Keratinocyte (primary cell): ENCODE measurements around the gene ACTR2. TPM values are rescaled to one million over a fixed set of nuclear protein-coding genes. Genes with fewer than 3 reads are reported as not detected.

Experiments used
- DNase-seq: peaks from one replicate; pipeline ENCODE4 v3.0.0-alpha.2; 2011; ENCODE audit warnings: low read depth, missing footprints, low spot score
- FAIRE-seq: peaks from 2 replicates; lab custom pipeline; 2011; peaks lifted over from hg19 to GRCh38; lab: Jason Lieb, UNC
- H2AFZ ChIP-seq: 2 replicates; pipeline ENCODE4 v1.6.0; 2012; ENCODE audit warnings: low read length, control low read depth, inconsistent platforms; ENCODE audit not compliant: control insufficient read depth
- H3K27ac ChIP-seq: 2 replicates; pipeline ENCODE4 v1.5.1; 2011; ENCODE audit warnings: low read length; ENCODE audit not compliant: control insufficient read depth, insufficient read depth
- H3K27me3 ChIP-seq: 3 replicates; pipeline ENCODE4 v1.6.0; 2011; ENCODE audit warnings: low read length; ENCODE audit not compliant: control insufficient read depth, insufficient read depth; ENCODE audit errors: extremely low read depth
- H3K36me3 ChIP-seq, 2 experiments: 2 replicates in 1 of 2; 3 replicates in 1 of 2; pipeline ENCODE4 v1.5.1; 2011; ENCODE audit warnings: low read length in 2 of 2, mild to moderate bottlenecking in 1 of 2; ENCODE audit not compliant: control insufficient read depth in 2 of 2, insufficient read depth in 2 of 2; ENCODE audit errors: extremely low read depth in 1 of 2
- H3K4me1 ChIP-seq: 3 replicates; pipeline ENCODE4 v1.5.1; 2011; ENCODE audit warnings: low read length; ENCODE audit not compliant: control insufficient read depth, insufficient read depth; ENCODE audit errors: extremely low read depth
- H3K4me2 ChIP-seq: 3 replicates; pipeline ENCODE4 v1.6.0; 2011; ENCODE audit warnings: low read depth, low read length; ENCODE audit not compliant: control insufficient read depth, insufficient read depth; ENCODE audit errors: extremely low read depth
- H3K4me3 ChIP-seq, 3 experiments: fragments of 200-600 bp in 1 of 3; sonication (generic) in 1 of 3; 2 replicates in 2 of 3; 3 replicates in 1 of 3; pipeline ENCODE4 v1.5.1; 2011 to 2016; ENCODE audit warnings: low read length in 3 of 3, mild to moderate bottlenecking in 3 of 3, control low read depth in 2 of 3, inconsistent platforms in 1 of 3, low read depth in 1 of 3, mixed read lengths in 1 of 3, mixed run types in 1 of 3, moderate library complexity in 1 of 3; ENCODE audit not compliant: control insufficient read depth in 2 of 3, insufficient read depth in 2 of 3; ENCODE audit errors: extremely low read depth in 1 of 3
- H3K79me2 ChIP-seq: 2 replicates; pipeline ENCODE4 v1.6.0; 2012; ENCODE audit warnings: low read length; ENCODE audit not compliant: control insufficient read depth, insufficient read depth
- H3K9ac ChIP-seq: 3 replicates; pipeline ENCODE4 v1.6.0; 2011; ENCODE audit warnings: low read length; ENCODE audit not compliant: control insufficient read depth, insufficient read depth; ENCODE audit errors: extremely low read depth
- H3K9me1 ChIP-seq: 3 replicates; pipeline ENCODE4 v1.6.0; 2011; ENCODE audit warnings: low read length; ENCODE audit not compliant: control insufficient read depth, insufficient read depth; ENCODE audit errors: extremely low read depth
- H3K9me3 ChIP-seq: 2 replicates; pipeline ENCODE4 v1.5.1; 2012; ENCODE audit warnings: low read depth, low read length; ENCODE audit not compliant: control insufficient read depth
- H4K20me1 ChIP-seq: 3 replicates; pipeline ENCODE4 v1.6.0; 2011; ENCODE audit warnings: low read length; ENCODE audit not compliant: control insufficient read depth, insufficient read depth; ENCODE audit errors: extremely low read depth
- CTCF ChIP-seq, 3 experiments: IDR thresholded peaks in 1 of 3; conservative IDR thresholded peaks in 1 of 3; optimal IDR thresholded peaks in 1 of 3; 2 replicates in 2 of 3; 3 replicates in 1 of 3; pipeline versions ENCODE3 to v1.5.1; 2011; ENCODE audit warnings: low read length in 3 of 3, mild to moderate bottlenecking in 3 of 3, moderate library complexity in 2 of 3, control low read depth in 1 of 3, inconsistent platforms in 1 of 3; ENCODE audit not compliant: insufficient read depth in 2 of 3; ENCODE audit errors: extremely low read depth in 1 of 3
- EZH2 ChIP-seq: IDR thresholded peaks from one replicate; pipeline ENCODE4 v1.6.1; 2012; ENCODE audit warnings: inconsistent platforms, mild to moderate bottlenecking, low read length, moderate library complexity
- dilution Hi-C: fragments of 300-500 bp; cut with MboI; formaldehyde crosslinking; loops from one replicate; pipeline ENCODE4 v1.7.0; 2020; ENCODE audit warnings: low sequenced_read_pairs; ENCODE audit not compliant: extremely low pct_ligation_motif_present
- polyA plus RNA-seq, 5 experiments: library from polyadenylated mRNA; depleted of rRNA in 3 of 5; stranded (reverse) in 3 of 5; stranded (forward) in 1 of 5; unstranded in 1 of 5; fragments of >200 nt; gene quantifications; 1 replicate in 1 of 5; 2 replicates in 3 of 5; 3 replicates in 1 of 5; pipeline versions ENCODE4 v1.2.1 to v1.2.3, GENCODE V29; 2011 to 2012; ENCODE audit warnings: missing spikeins in 2 of 5, low read depth in 1 of 5, low replicate concordance in 1 of 5

The ACTR2 gene
- polyA plus RNA-seq, 1 donor (not counting 4 experiments of a cell fraction or from before 2014, with no cell fraction given), result 257 TPM

- Histone ChIP-seq H2AFZ (no peak overlapping the region), H4K20me1 (no peaks in the 10 kb centered on the region), H3K36me3 (peaks cover 16 to 25% of the 10 kb centered on the region in 2 experiments), H3K27ac (no peak overlapping the region), H3K27me3 (no peaks in the 10 kb centered on the region), H3K9me1 (no peaks in the 10 kb centered on the region), H3K79me2 (peaks cover 32% of the 10 kb centered on the region), H3K9me3 (no peaks in the 10 kb centered on the region), H3K9ac (no peak overlapping the region), H3K4me3 (no peak overlapping the region), H3K4me2 (no peak overlapping the region), H3K4me1 (no peaks in the 10 kb centered on the region)
- no peak for DNase-seq
- dilution Hi-C loops, result no loop called here
- no peak for FAIRE-seq
- TF ChIP-seq CTCF (optimal IDR thresholded peaks at IDR 0.05 in 1 of 3, IDR thresholded peaks at IDR 0.05 in 1 of 3, conservative IDR thresholded peaks at IDR 0.05 in 1 of 3; ENCODE audit: extremely low read depth in 1 of 3, insufficient read depth in 2 of 3, low read length in 3 of 3) (no peak), EZH2 (no peak)
Observed at GRCh38 chr2:65263986-65264385, 36.4 kb downstream of the ACTR2 start.

- H3K9ac ChIP-seq, result no peak overlapping the region
- no peaks in the 10 kb centered on the region for H3K9me3 ChIP-seq
- no peak overlapping the region for H3K4me2 ChIP-seq
- dilution Hi-C loops, result no loop called here
- H3K36me3 ChIP-seq, result peaks cover 16 to 27% of the 10 kb centered on the region in 2 experiments
- H3K4me3 ChIP-seq, result no peak overlapping the region
- no peaks in the 10 kb centered on the region for H3K4me1 ChIP-seq
- peaks cover 24% of the 10 kb centered on the region for H3K79me2 ChIP-seq
- FAIRE-seq (peak; percentile 75), DNase-seq (peak; percentile 32)
- H3K27me3 ChIP-seq, result no peaks in the 10 kb centered on the region
- peak; percentile 32 to 51 (median 49) for TF ChIP-seq CTCF (optimal IDR thresholded peaks at IDR 0.05 in 1 of 3, IDR thresholded peaks at IDR 0.05 in 1 of 3, conservative IDR thresholded peaks at IDR 0.05 in 1 of 3; ENCODE audit: extremely low read depth in 1 of 3, insufficient read depth in 2 of 3, low read length in 3 of 3)
- no peak for TF ChIP-seq EZH2
- H4K20me1 ChIP-seq, result no peaks in the 10 kb centered on the region
- H2AFZ ChIP-seq, result no peak overlapping the region
- H3K9me1 ChIP-seq, result no peaks in the 10 kb centered on the region
- no peak overlapping the region for H3K27ac ChIP-seq
Observed at GRCh38 chr2:65264821-65265670, 37.4 kb downstream of the ACTR2 start.
